HCT116 (cell line): ENCODE results near the gene PROB1. TPM values are rescaled to one million over a fixed set of nuclear protein-coding genes. Genes with fewer than 3 reads are reported as not detected.

Experiments used
- ATAC-seq: fragments of 200-7000 bp; cut with Tn5 transposase; 2 replicates; pipeline ENCODE4 v1.9.1; 2020; ENCODE audit warnings: mild to moderate bottlenecking, moderate library complexity
- BruUV-seq: library from RNA; stranded (reverse); fragments of 400-500 nt; replicated peaks from 2 replicates; lab custom pipeline; 2021; lab: Mats Ljungman, UMichigan
- CTCF ChIA-PET: fragments of 300-600 bp; sonication (Branson Sonifier 250); formaldehyde crosslinking; loops from one replicate; lab custom pipeline; 2021; ENCODE audit warnings: antibody characterized with exemption; lab: Charles Lee
- POLR2A ChIA-PET: fragments of 300-600, 350-600 bp; sonication (Branson Sonifier 250); formaldehyde crosslinking; loops from one replicate; lab custom pipeline; 2021; ENCODE audit warnings: antibody characterized with exemption; lab: Charles Lee
- RAD21 ChIA-PET, 2 experiments: fragments of 300-600 bp; sonication (Branson Sonifier 250); formaldehyde crosslinking; loops; one replicate each; lab custom pipeline; 2023; ENCODE audit warnings: low total read pairs in 2 of 2; ENCODE audit not compliant: uncharacterized antibody in 2 of 2, unreplicated experiment in 2 of 2, low non-redundant PET in 1 of 2; lab: Charles Lee
- DNase-seq: peaks from one replicate; pipeline ENCODE4 v3.0.0-alpha.2; 2010; ENCODE audit warnings: low read depth, low spot score
- H2AFZ ChIP-seq: fragments of 200-600 bp; shearing (Covaris generic), sonication (generic); 2 replicates; pipeline ENCODE4 v1.6.1; 2017; ENCODE audit warnings: low read depth, mixed run types, mixed read lengths, antibody characterized with exemption, low read length; ENCODE audit not compliant: poor library complexity, severe bottlenecking
- H3K27ac ChIP-seq: 2 replicates; pipeline ENCODE4 v1.5.1; 2012; ENCODE audit warnings: low read depth, low read length
- H3K27me3 ChIP-seq: fragments of 200-600 bp; sonication (generic); 2 replicates; pipeline ENCODE4 v1.6.1; 2016; ENCODE audit warnings: mixed run types, low read length, mixed read lengths; ENCODE audit not compliant: insufficient read depth
- H3K36me3 ChIP-seq, 2 experiments: fragments of 200-500 bp in 1 of 2; fragments of 200-600 bp in 1 of 2; sonication (Bioruptor generic) in 1 of 2; sonication (generic) in 1 of 2; 2 replicates each; pipeline versions ENCODE4 v1.5.1 to v1.6.1; 2014 to 2016; ENCODE audit warnings: low read length in 2 of 2, inconsistent platforms in 1 of 2, mixed read lengths in 1 of 2, mixed run types in 1 of 2; ENCODE audit not compliant: insufficient read depth in 2 of 2, control insufficient read depth in 1 of 2
- H3K4me1 ChIP-seq, 2 experiments: fragments of 200-600 bp in 1 of 2; sonication (generic) in 1 of 2; 2 replicates each; pipeline versions ENCODE4 v1.5.1 to v1.6.1; 2012 to 2017; ENCODE audit warnings: low read length in 2 of 2, inconsistent platforms in 1 of 2, mild to moderate bottlenecking in 1 of 2, mixed read lengths in 1 of 2, mixed run types in 1 of 2, moderate library complexity in 1 of 2; ENCODE audit not compliant: insufficient read depth in 2 of 2, control insufficient read depth in 1 of 2
- H3K4me2 ChIP-seq: fragments of 200-600 bp; sonication (generic); 2 replicates; pipeline ENCODE4 v1.6.1; 2017; ENCODE audit warnings: mixed run types, low read length, mixed read lengths
- H3K4me3 ChIP-seq, 2 experiments: fragments of 200-600 bp in 1 of 2; sonication (generic) in 1 of 2; replicated peaks in 1 of 2; 2 replicates each; pipeline ENCODE4 v1.5.1; 2011 to 2016; ENCODE audit warnings: low read length in 2 of 2, control low read depth in 1 of 2, low read depth in 1 of 2, mild to moderate bottlenecking in 1 of 2, mixed read lengths in 1 of 2, mixed run types in 1 of 2
- H3K79me2 ChIP-seq: fragments of 200-600 bp; sonication (generic); 2 replicates; pipeline ENCODE4 v1.6.1; 2017; ENCODE audit warnings: mild to moderate bottlenecking, mixed run types, low read length, moderate library complexity, mixed read lengths; ENCODE audit not compliant: insufficient read depth
- H3K9ac ChIP-seq: fragments of 200-600 bp; sonication (generic); 2 replicates; pipeline ENCODE4 v1.6.1; 2016; ENCODE audit warnings: low read length, mixed read lengths
- H3K9me2 ChIP-seq: fragments of 200-600 bp; sonication (generic), shearing (Covaris generic); 2 replicates; pipeline ENCODE4 v1.6.1; 2017; ENCODE audit warnings: mixed run types, mild to moderate bottlenecking, moderate library complexity; ENCODE audit not compliant: insufficient read depth
- H3K9me3 ChIP-seq, 2 experiments: fragments of 200-500 bp in 1 of 2; fragments of 200-600 bp in 1 of 2; sonication (Bioruptor generic) in 1 of 2; sonication (generic) in 1 of 2; 2 replicates each; pipeline ENCODE4 v1.6.1; 2014 to 2017; ENCODE audit warnings: low read length in 2 of 2, mixed read lengths in 2 of 2, inconsistent platforms in 1 of 2, low read depth in 1 of 2, mild to moderate bottlenecking in 1 of 2, mixed run types in 1 of 2, moderate library complexity in 1 of 2; ENCODE audit not compliant: control insufficient read depth in 1 of 2, insufficient read depth in 1 of 2
- H4K20me1 ChIP-seq: fragments of 200-600 bp; sonication (generic), shearing (Covaris generic); 2 replicates; pipeline ENCODE4 v1.6.1; 2017; ENCODE audit warnings: mixed run types, mild to moderate bottlenecking, moderate library complexity; ENCODE audit not compliant: insufficient read depth
- CEBPB ChIP-seq: IDR thresholded peaks from 2 replicates; pipeline ENCODE4 v1.6.1; 2012; ENCODE audit warnings: low read depth
- EGR1 ChIP-seq: IDR thresholded peaks from 2 replicates; pipeline ENCODE4 v1.6.1; 2012; ENCODE audit warnings: low read depth
- ELF1 ChIP-seq: IDR thresholded peaks from 2 replicates; pipeline ENCODE4 v1.6.1; 2012; ENCODE audit warnings: low read depth, borderline replicate concordance
- SIN3A ChIP-seq: IDR thresholded peaks from 2 replicates; pipeline ENCODE4 v1.6.1; 2012; ENCODE audit warnings: low read depth
- SRF ChIP-seq: IDR thresholded peaks from 2 replicates; pipeline ENCODE4 v1.6.1; 2012; ENCODE audit warnings: low read depth
- ZFX ChIP-seq: fragments of 450-650 bp; IDR thresholded peaks from 2 replicates; pipeline ENCODE4 v1.6.1; 2017
- intact Hi-C: fragments of 100-400 bp; cut with micrococcal nuclease; formaldehyde crosslinking; loops from 2 replicates; pipeline ENCODE4 v1.10.0; 2022
- total RNA-seq: library from RNA; stranded (reverse); gene quantifications from one replicate; pipeline ENCODE4 v1.2.1, GENCODE V29; 2021; ENCODE audit not compliant: unreplicated experiment
- TF ChIP-seq, protein P1 (sequence below), 3 experiments: fragments of 200-600 bp in 1 of 3; sonication (generic) in 1 of 3; IDR thresholded peaks in 2 of 3; conservative IDR thresholded peaks in 1 of 3; 2 replicates each; pipeline ENCODE4 v1.5.1; 2012 to 2017; ENCODE audit warnings: low read depth in 2 of 3, low read length in 2 of 3, antibody characterized with exemption in 1 of 3, borderline replicate concordance in 1 of 3, control low read depth in 1 of 3, mild to moderate bottlenecking in 1 of 3, mixed read lengths in 1 of 3, mixed run types in 1 of 3, moderate library complexity in 1 of 3; ENCODE audit not compliant: insufficient read depth in 1 of 3
- TF ChIP-seq, protein P2 (sequence below): IDR thresholded peaks from 2 replicates; pipeline ENCODE4 v1.6.1; 2011; ENCODE audit warnings: mild to moderate bottlenecking, low read length, moderate library complexity; ENCODE audit not compliant: insufficient replicate concordance; ENCODE audit errors: extremely low read depth
- TF ChIP-seq, protein P3 (sequence below): IDR thresholded peaks from 2 replicates; pipeline ENCODE4 v1.6.1; 2012

PROB1 gene
- total RNA-seq, 1 experiment from 2014 or later = 1.7 TPM

DNA sequence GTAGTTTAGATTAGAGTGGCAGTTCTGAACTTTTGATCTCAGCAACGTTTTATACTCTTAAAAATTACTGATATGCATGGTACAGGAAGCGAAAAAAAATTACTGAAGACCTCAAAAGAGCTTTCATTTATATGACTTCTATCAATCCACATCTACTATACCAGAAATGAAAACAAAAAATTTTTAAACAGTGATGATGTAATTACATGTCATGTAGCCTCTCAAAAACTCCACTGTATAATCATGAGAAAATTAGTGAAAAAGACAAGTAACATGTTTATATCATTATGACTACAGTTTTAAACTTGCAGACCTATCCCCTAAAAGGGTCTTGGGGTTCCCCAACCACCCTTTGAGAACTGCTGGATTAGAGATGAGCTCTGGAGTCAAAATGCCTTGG, 35.1 kb upstream of the PROB1 start (continued):
- TF ChIP-seq, protein P1, sequence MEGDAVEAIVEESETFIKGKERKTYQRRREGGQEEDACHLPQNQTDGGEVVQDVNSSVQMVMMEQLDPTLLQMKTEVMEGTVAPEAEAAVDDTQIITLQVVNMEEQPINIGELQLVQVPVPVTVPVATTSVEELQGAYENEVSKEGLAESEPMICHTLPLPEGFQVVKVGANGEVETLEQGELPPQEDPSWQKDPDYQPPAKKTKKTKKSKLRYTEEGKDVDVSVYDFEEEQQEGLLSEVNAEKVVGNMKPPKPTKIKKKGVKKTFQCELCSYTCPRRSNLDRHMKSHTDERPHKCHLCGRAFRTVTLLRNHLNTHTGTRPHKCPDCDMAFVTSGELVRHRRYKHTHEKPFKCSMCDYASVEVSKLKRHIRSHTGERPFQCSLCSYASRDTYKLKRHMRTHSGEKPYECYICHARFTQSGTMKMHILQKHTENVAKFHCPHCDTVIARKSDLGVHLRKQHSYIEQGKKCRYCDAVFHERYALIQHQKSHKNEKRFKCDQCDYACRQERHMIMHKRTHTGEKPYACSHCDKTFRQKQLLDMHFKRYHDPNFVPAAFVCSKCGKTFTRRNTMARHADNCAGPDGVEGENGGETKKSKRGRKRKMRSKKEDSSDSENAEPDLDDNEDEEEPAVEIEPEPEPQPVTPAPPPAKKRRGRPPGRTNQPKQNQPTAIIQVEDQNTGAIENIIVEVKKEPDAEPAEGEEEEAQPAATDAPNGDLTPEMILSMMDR (IDR thresholded peaks at IDR 0.05 in 2 of 3, conservative IDR thresholded peaks at IDR 0.05 in 1 of 3; ENCODE audit: borderline replicate concordance in 1 of 3, insufficient read depth in 1 of 3, low read depth in 2 of 3, low read length in 2 of 3) = no peak

DNA sequence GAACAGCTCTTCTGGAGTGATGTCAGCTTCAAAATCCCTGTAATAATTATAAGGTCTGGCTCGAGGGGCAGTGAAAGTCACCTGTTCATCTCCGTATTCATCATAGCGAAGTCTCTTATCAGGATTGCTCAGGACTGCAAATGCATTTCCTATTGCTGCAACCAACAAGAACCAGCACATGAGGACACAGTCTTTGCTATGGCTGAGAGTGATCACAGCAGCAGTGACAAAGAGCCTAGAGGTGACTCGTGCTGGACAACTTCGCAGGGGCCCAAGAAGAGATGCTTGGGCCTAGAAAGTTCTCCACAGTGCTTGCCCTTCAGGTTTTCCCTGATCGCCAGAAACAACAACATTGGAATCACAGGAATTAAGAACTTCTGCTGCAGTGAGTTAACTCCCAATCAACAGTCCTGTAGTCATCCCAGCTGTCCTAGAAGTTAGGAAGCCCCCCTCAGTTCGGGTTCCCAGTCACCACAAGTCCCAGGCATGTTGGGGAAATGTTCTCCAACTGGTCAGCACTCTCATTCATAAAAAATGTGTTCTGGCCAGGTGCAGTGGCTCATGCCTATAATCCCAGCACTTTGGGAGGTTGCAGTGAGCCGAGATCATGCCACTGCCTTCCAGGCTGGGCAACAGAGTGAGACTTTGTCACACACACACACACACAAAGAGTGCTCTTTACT, 31.4 kb upstream of the PROB1 start:
- intact Hi-C loops = no loop called here
- H3K9me3 ChIP-seq = no peaks in the 10 kb centered on the region
- no TSS peak for BruUV-seq
- ATAC-seq = no peak
- DNase-seq = no peak
- TF ChIP-seq, protein P2, sequence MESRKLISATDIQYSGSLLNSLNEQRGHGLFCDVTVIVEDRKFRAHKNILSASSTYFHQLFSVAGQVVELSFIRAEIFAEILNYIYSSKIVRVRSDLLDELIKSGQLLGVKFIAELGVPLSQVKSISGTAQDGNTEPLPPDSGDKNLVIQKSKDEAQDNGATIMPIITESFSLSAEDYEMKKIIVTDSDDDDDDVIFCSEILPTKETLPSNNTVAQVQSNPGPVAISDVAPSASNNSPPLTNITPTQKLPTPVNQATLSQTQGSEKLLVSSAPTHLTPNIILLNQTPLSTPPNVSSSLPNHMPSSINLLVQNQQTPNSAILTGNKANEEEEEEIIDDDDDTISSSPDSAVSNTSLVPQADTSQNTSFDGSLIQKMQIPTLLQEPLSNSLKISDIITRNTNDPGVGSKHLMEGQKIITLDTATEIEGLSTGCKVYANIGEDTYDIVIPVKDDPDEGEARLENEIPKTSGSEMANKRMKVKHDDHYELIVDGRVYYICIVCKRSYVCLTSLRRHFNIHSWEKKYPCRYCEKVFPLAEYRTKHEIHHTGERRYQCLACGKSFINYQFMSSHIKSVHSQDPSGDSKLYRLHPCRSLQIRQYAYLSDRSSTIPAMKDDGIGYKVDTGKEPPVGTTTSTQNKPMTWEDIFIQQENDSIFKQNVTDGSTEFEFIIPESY = no peak
- TF ChIP-seq SRF = no peak
- TF ChIP-seq EGR1 = no peak
- TF ChIP-seq, protein P3, sequence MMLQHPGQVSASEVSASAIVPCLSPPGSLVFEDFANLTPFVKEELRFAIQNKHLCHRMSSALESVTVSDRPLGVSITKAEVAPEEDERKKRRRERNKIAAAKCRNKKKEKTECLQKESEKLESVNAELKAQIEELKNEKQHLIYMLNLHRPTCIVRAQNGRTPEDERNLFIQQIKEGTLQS = no peak
- no peak for TF ChIP-seq SIN3A
- TF ChIP-seq ZFX = no peak
- no peak for TF ChIP-seq CEBPB
- TF ChIP-seq ELF1 = no peak
- H2AFZ ChIP-seq = no peak overlapping the region
- H3K4me3 ChIP-seq = no peak overlapping the region
- no peak overlapping the region for H3K4me2 ChIP-seq
- CTCF ChIA-PET = interaction anchor here (1.1 kb wide), 1 partner anchor 87 kb away, joined by 3 read pairs; no protein-coding TSS in a partner anchor
- no peaks in the 10 kb centered on the region for H3K9me2 ChIP-seq
- H3K9ac ChIP-seq = no peak overlapping the region
- no peaks in the 10 kb centered on the region for H3K79me2 ChIP-seq
- no peaks in the 10 kb centered on the region for H4K20me1 ChIP-seq
- H3K27me3 ChIP-seq = no peaks in the 10 kb centered on the region
- H3K27ac ChIP-seq = no peak overlapping the region
- POLR2A ChIA-PET = no interaction called here
- no peaks in the 10 kb centered on the region for H3K4me1 ChIP-seq
- RAD21 ChIA-PET = no interaction called here
- H3K36me3 ChIP-seq = no peaks in the 10 kb centered on the region
